HepG2 (cell line): ENCODE measurements around the gene APBB1. TPM values are rescaled to one million over a fixed set of nuclear protein-coding genes. Genes with fewer than 3 reads are reported as not detected.

Experiments
- DNMT1 ChIP-seq: sonication (generic); formaldehyde crosslinking; IDR thresholded peaks from 2 replicates; pipeline ENCODE4 v1.5.1; 2020; ENCODE audit warnings: mild to moderate bottlenecking, missing genetic modification reagents
- GMEB1 ChIP-seq: sonication (generic); formaldehyde crosslinking; IDR thresholded peaks from 2 replicates; pipeline ENCODE4 v1.5.1; 2020; ENCODE audit warnings: missing genetic modification reagents, mild to moderate bottlenecking, borderline replicate concordance
- HOXD1 ChIP-seq: sonication (generic); formaldehyde crosslinking; IDR thresholded peaks from 2 replicates; pipeline ENCODE4 v1.5.0; 2020; ENCODE audit warnings: missing genetic modification reagents
- JUNB ChIP-seq: sonication (generic); formaldehyde crosslinking; IDR thresholded peaks from 2 replicates; pipeline ENCODE4 v1.8.0; 2022; ENCODE audit warnings: missing genetic modification reagents, mild to moderate bottlenecking, borderline replicate concordance
- ZBTB44 ChIP-seq: sonication (generic); formaldehyde crosslinking; IDR thresholded peaks from 2 replicates; pipeline ENCODE4 v1.4.0; 2020; ENCODE audit warnings: missing genetic modification reagents
- ZBTB46 ChIP-seq: sonication (generic); formaldehyde crosslinking; IDR thresholded peaks from 2 replicates; pipeline ENCODE4 v1.4.0; 2020; ENCODE audit warnings: mild to moderate bottlenecking, missing genetic modification reagents, borderline replicate concordance
- ZNF710 ChIP-seq: sonication (generic); formaldehyde crosslinking; IDR thresholded peaks from 2 replicates; pipeline ENCODE4 v1.5.0; 2020; ENCODE audit warnings: mild to moderate bottlenecking, missing genetic modification reagents, borderline replicate concordance
- polyA plus RNA-seq, 8 experiments: library from polyadenylated mRNA; depleted of rRNA in 3 of 8; stranded (reverse) in 7 of 8; unstranded in 1 of 8; fragments of >200 nt; fragmentation: Illumina TruSeq in 4 of 8; extraction: Trizol in 4 of 8; gene quantifications; 2 replicates each; pipeline versions ENCODE4 v1.2.1 to v1.2.3, GENCODE V29; 2011 to 2016; ENCODE audit warnings: low read depth in 4 of 8, missing spikeins in 1 of 8, mixed read lengths in 1 of 8; ENCODE audit not compliant: insufficient read depth in 1 of 8
- total RNA-seq, 5 experiments: library from RNA; depleted of rRNA; stranded (reverse); fragments of >200 nt; fragmentation: Illumina TruSeq; extraction: Trizol; gene quantifications; 2 replicates each; pipeline ENCODE4 v1.2.3, GENCODE V29; 2016; ENCODE audit warnings: low read depth in 1 of 5

The APBB1 gene
- total and polyA plus RNA-seq, 2 of the 13 experiments (the other 11 are each of a cell fraction or from before 2014, with no cell fraction given) = 1.7 to 3.5 TPM

- no peak for TF ChIP-seq ZBTB46
- no peak for TF ChIP-seq DNMT1 (CRISPR knock-in tag)
- no peak for TF ChIP-seq JUNB (CRISPR knock-in tag)
- TF ChIP-seq GMEB1 (CRISPR knock-in tag) = no peak
- no peak for TF ChIP-seq HOXD1 (CRISPR knock-in tag)
- TF ChIP-seq ZBTB44 (CRISPR knock-in tag) = no peak
- TF ChIP-seq ZNF710 (CRISPR knock-in tag) = no peak
Observed at GRCh38 chr11:6357222-6357621, 61.7 kb downstream of the APBB1 start (continued).
